Loucy (cell line): ENCODE data around the gene DDX20.

Experiments used
- H2AFZ ChIP-seq: fragments of 200-600 bp; sonication (generic); 2 replicates; pipeline ENCODE4 v1.6.0; 2016; ENCODE audit warnings: antibody characterized with exemption, mild to moderate bottlenecking, low read length, moderate library complexity
- H3F3A ChIP-seq: fragments of 200-600 bp; 2 replicates; pipeline ENCODE4 v1.6.0; 2016; ENCODE audit warnings: antibody characterized with exemption, low read depth, mild to moderate bottlenecking
- H3K27me3 ChIP-seq: fragments of 200-600 bp; sonication (generic); 2 replicates; pipeline ENCODE4 v1.6.1; 2014; ENCODE audit warnings: low read length, mild to moderate bottlenecking; ENCODE audit not compliant: insufficient read depth, poor library complexity, severe bottlenecking
- H3K36me3 ChIP-seq: fragments of 200-600 bp; sonication (generic); 2 replicates; pipeline ENCODE4 v1.6.1; 2016; ENCODE audit warnings: low read length; ENCODE audit not compliant: insufficient read depth
- H3K4me1 ChIP-seq: fragments of 200-600 bp; sonication (generic); 2 replicates; pipeline ENCODE4 v1.5.1; 2014; ENCODE audit warnings: low read length, mild to moderate bottlenecking; ENCODE audit not compliant: insufficient read depth, poor library complexity, severe bottlenecking
- H3K4me2 ChIP-seq: fragments of 200-600 bp; sonication (generic); 2 replicates; pipeline ENCODE4 v1.6.0; 2014; ENCODE audit warnings: antibody characterized with exemption, low read length, low read depth, mild to moderate bottlenecking; ENCODE audit not compliant: poor library complexity, severe bottlenecking
- H3K4me3 ChIP-seq: fragments of 200-600 bp; sonication (generic); 2 replicates; pipeline ENCODE4 v1.5.1; 2014; ENCODE audit warnings: low read length, mild to moderate bottlenecking, mixed read lengths; ENCODE audit not compliant: poor library complexity, severe bottlenecking
- H3K79me2 ChIP-seq: fragments of 200-600 bp; sonication (generic); 2 replicates; pipeline ENCODE4 v1.6.1; 2014; ENCODE audit warnings: low read length; ENCODE audit not compliant: insufficient read depth
- H3K9ac ChIP-seq: fragments of 200-600 bp; sonication (generic); 2 replicates; pipeline ENCODE4 v1.6.0; 2014; ENCODE audit warnings: mild to moderate bottlenecking, low read depth, low read length, moderate library complexity; ENCODE audit not compliant: poor library complexity, severe bottlenecking
- H3K9me2 ChIP-seq: fragments of 200-600 bp; sonication (generic); replicated peaks from 2 replicates; pipeline ENCODE4 v1.6.1; 2016; ENCODE audit warnings: low read depth, low read length, mixed read lengths
- H3K9me3 ChIP-seq: fragments of 200-600 bp; sonication (generic); 2 replicates; pipeline ENCODE4 v1.6.1; 2014; ENCODE audit warnings: mild to moderate bottlenecking, antibody characterized with exemption, low read length, low read depth; ENCODE audit not compliant: insufficient read depth
- H4K20me1 ChIP-seq: fragments of 200-600 bp; sonication (generic); 2 replicates; pipeline ENCODE4 v1.6.0; 2014; ENCODE audit warnings: antibody characterized with exemption, low read length, mild to moderate bottlenecking; ENCODE audit not compliant: insufficient read depth, poor library complexity, severe bottlenecking
- CTCF ChIP-seq: fragments of 200-600 bp; sonication (generic); conservative IDR thresholded peaks from 2 replicates; pipeline ENCODE4 v1.5.1; 2014; ENCODE audit warnings: mild to moderate bottlenecking, antibody characterized with exemption, low read length
- EZH2phosphoT487 ChIP-seq: fragments of 200-600 bp; IDR thresholded peaks from 2 replicates; pipeline ENCODE4 v1.6.1; 2018; ENCODE audit warnings: antibody characterized with exemption, mild to moderate bottlenecking, moderate library complexity, borderline replicate concordance

The DDX20 gene

GRCh38 chr1:111735858-111736544, 19.7 kb upstream of the DDX20 start:
- Histone ChIP-seq H3K4me2 (no peak overlapping the region), H3K9me3 (no peaks in the 10 kb centered on the region), H3K4me3 (no peak overlapping the region), H3K36me3 (no peaks in the 10 kb centered on the region), H3F3A (no peaks in the 10 kb centered on the region), H2AFZ (no peak overlapping the region), H3K27me3 (no peaks in the 10 kb centered on the region), H3K9me2 (no peaks in the 10 kb centered on the region), H3K4me1 (peaks cover 30% of the 10 kb centered on the region), H4K20me1 (no peaks in the 10 kb centered on the region), H3K9ac (no peak overlapping the region), H3K79me2 (no peaks in the 10 kb centered on the region)
- TF ChIP-seq EZH2phosphoT487, result no peak
- TF ChIP-seq CTCF, result no peak

GRCh38 chr1:111736548-111737215, 19.0 kb upstream of the DDX20 start:
- H3K4me3 ChIP-seq, result no peak overlapping the region
- TF ChIP-seq CTCF, result no peak
- TF ChIP-seq EZH2phosphoT487, result no peak
- no peaks in the 10 kb centered on the region for H3F3A ChIP-seq
- H3K9ac ChIP-seq, result peak overlapping the region; percentile 90
- H3K4me2 ChIP-seq, result peak overlapping the region; percentile 94
- peaks cover 30% of the 10 kb centered on the region for H3K4me1 ChIP-seq
- H3K36me3 ChIP-seq, result no peaks in the 10 kb centered on the region
- H2AFZ ChIP-seq, result no peak overlapping the region
- H4K20me1 ChIP-seq, result no peaks in the 10 kb centered on the region
- no peaks in the 10 kb centered on the region for H3K9me3 ChIP-seq
- no peaks in the 10 kb centered on the region for H3K27me3 ChIP-seq
- no peaks in the 10 kb centered on the region for H3K79me2 ChIP-seq
- no peaks in the 10 kb centered on the region for H3K9me2 ChIP-seq

- H3F3A ChIP-seq, result no peaks in the 10 kb centered on the region
- H3K9me2 ChIP-seq, result no peaks in the 10 kb centered on the region
- TF ChIP-seq CTCF (no peak), EZH2phosphoT487 (no peak)
- H3K36me3 ChIP-seq, result no peaks in the 10 kb centered on the region
- peaks cover 30% of the 10 kb centered on the region for H3K4me1 ChIP-seq
- H3K79me2 ChIP-seq, result no peaks in the 10 kb centered on the region
- no peaks in the 10 kb centered on the region for H4K20me1 ChIP-seq
- peak overlapping the region; percentile 95 for H2AFZ ChIP-seq
- peak overlapping the region; percentile 81 for H3K4me3 ChIP-seq
- no peaks in the 10 kb centered on the region for H3K27me3 ChIP-seq
- H3K9ac ChIP-seq, result peak overlapping the region; percentile 90
- no peaks in the 10 kb centered on the region for H3K9me3 ChIP-seq
- H3K4me2 ChIP-seq, result peak overlapping the region; percentile 94
These were observed 18.2 kb upstream of the DDX20 start for GRCh38 chr1:111737216-111738132.
